HG03521 (cell line): ENCODE results near the gene CDH13.

Experiments used
- ATAC-seq: cut with Tn5 transposase; IDR thresholded peaks from one replicate; pipeline ENCODE4 v1.9.1; 2021; ENCODE audit warnings: mild to moderate bottlenecking, moderate library complexity; ENCODE audit not compliant: unreplicated experiment

CDH13 gene

GRCh38 chr16:83682116-83682867 lies 1055.5 kb downstream of the CDH13 start:
- no peak for ATAC-seq

GRCh38 chr16:83682868-83683235 lies 1056.1 kb downstream of the CDH13 start:
- ATAC-seq, result no peak

- no peak for ATAC-seq
Observed at GRCh38 chr16:83685615-83686165, 1058.9 kb downstream of the CDH13 start.

GRCh38 chr16:83686726-83687125 lies 1060.0 kb downstream of the CDH13 start:
- ATAC-seq, result no peak

- ATAC-seq, result no peak
Observed at GRCh38 chr16:83689385-83689831, 1062.6 kb downstream of the CDH13 start.

- no peak for ATAC-seq
Observed at GRCh38 chr16:83692224-83692623, 1065.5 kb downstream of the CDH13 start.

GRCh38 chr16:83698964-83699363 lies 1072.2 kb downstream of the CDH13 start:
- no peak for ATAC-seq

GRCh38 chr16:83699817-83700216 lies 1073.0 kb downstream of the CDH13 start:
- ATAC-seq, result no peak

- ATAC-seq, result no peak
Observed at GRCh38 chr16:83700918-83701317, 1074.1 kb downstream of the CDH13 start.

GRCh38 chr16:83701494-83701893 lies 1074.7 kb downstream of the CDH13 start:
- ATAC-seq, result no peak

GRCh38 chr16:83704656-83705055 lies 1077.9 kb downstream of the CDH13 start:
- no peak for ATAC-seq

- no peak for ATAC-seq
Observed at GRCh38 chr16:83705856-83706255, 1079.1 kb downstream of the CDH13 start.

- no peak for ATAC-seq
Observed at GRCh38 chr16:83706394-83706793, 1079.6 kb downstream of the CDH13 start.

GRCh38 chr16:83711069-83711468 lies 1084.3 kb downstream of the CDH13 start:
- no peak for ATAC-seq

GRCh38 chr16:83713597-83713996 lies 1086.8 kb downstream of the CDH13 start:
- no peak for ATAC-seq

GRCh38 chr16:83714286-83714685 lies 1087.5 kb downstream of the CDH13 start:
- ATAC-seq, result no peak

GRCh38 chr16:83715217-83715920 lies 1088.6 kb downstream of the CDH13 start:
- ATAC-seq, result no peak

- no peak for ATAC-seq
Observed at GRCh38 chr16:83717308-83717707, 1090.5 kb downstream of the CDH13 start.

- ATAC-seq, result no peak
Observed at GRCh38 chr16:83717814-83718213, 1091.0 kb downstream of the CDH13 start.

- no peak for ATAC-seq
Observed at GRCh38 chr16:83720213-83720612, 1093.4 kb downstream of the CDH13 start.

GRCh38 chr16:83720981-83721380 lies 1094.2 kb downstream of the CDH13 start:
- ATAC-seq, result no peak

GRCh38 chr16:83721676-83722075 lies 1094.9 kb downstream of the CDH13 start:
- no peak for ATAC-seq
